ENCODE measurements around the gene KLHL30. TPM values are rescaled to one million over a fixed set of nuclear protein-coding genes. Genes with fewer than 3 reads are reported as not detected.

KLHL30 gene
- total RNA-seq, 4 donors from 2014 or later: 0.09 to 0.38 (median 0.18) TPM; not detected in 1

DNA sequence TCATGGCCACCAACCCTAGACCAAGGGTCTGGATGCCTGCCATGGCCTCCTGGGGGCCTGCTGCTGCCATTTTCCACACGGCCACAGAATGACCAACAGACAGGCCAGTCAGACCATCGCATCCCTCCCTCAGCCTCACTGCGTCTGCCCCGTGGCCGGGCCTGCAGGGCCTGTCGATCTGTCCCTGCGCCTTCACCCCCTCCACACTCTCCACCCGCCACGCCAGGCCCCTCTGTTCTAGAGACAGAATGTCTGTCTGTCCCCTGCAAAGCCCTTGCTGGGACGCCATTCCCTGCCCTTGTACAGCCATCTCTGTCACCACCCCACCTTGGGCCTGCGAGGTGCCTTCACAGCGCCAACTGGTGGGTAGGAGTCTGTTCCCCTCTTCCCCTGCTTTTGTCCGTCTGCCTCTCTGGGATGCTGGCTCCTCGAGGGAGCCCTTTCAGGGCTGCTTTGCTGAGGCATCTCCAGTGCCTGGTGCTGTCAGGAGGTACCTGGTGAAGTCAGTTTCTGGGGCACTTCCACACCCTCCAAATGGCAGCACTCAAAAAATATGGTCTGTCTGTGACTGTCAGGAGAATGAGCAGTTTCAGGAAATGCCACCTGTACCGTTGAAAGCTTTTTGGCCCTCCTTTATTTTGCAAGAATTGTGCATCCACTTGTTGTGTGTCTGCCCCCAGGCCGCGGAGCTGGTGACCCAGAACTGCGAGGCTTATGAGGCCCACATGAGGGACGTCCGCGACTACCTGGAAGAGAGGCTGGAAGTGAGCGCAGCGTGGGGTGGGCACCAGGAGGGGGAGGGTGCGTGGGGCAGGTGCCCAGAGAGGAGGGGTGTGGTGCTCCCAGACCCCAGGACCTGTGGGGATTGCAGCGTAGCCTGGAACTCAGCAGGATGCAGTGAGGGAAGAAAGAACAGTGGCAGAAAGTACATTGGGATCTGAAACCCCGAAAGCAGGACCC is 45.0 kb upstream of the KLHL30 start:
- Histone ChIP-seq H3K27me3 (no peaks in the 10 kb centered on the region), H3K4me1 (no peaks in the 10 kb centered on the region), H3K9me3 (no peaks in the 10 kb centered on the region), H3K36me3 (no peaks in the 10 kb centered on the region), H3K27ac (no peak overlapping the region), H3K4me3 (no peak overlapping the region)
- TF ChIP-seq POLR2A (IDR thresholded peaks at IDR 0.05): no peak
- TF ChIP-seq, protein P1, sequence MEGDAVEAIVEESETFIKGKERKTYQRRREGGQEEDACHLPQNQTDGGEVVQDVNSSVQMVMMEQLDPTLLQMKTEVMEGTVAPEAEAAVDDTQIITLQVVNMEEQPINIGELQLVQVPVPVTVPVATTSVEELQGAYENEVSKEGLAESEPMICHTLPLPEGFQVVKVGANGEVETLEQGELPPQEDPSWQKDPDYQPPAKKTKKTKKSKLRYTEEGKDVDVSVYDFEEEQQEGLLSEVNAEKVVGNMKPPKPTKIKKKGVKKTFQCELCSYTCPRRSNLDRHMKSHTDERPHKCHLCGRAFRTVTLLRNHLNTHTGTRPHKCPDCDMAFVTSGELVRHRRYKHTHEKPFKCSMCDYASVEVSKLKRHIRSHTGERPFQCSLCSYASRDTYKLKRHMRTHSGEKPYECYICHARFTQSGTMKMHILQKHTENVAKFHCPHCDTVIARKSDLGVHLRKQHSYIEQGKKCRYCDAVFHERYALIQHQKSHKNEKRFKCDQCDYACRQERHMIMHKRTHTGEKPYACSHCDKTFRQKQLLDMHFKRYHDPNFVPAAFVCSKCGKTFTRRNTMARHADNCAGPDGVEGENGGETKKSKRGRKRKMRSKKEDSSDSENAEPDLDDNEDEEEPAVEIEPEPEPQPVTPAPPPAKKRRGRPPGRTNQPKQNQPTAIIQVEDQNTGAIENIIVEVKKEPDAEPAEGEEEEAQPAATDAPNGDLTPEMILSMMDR (IDR thresholded peaks at IDR 0.05): no peak
- DNase-seq: no peak
- 86 to 88% methylated on average over 14 to 16 of the region's 26 CpGs for WGBS, 2 donors
- intact Hi-C loops (cut with DNase I): no loop called here

DNA sequence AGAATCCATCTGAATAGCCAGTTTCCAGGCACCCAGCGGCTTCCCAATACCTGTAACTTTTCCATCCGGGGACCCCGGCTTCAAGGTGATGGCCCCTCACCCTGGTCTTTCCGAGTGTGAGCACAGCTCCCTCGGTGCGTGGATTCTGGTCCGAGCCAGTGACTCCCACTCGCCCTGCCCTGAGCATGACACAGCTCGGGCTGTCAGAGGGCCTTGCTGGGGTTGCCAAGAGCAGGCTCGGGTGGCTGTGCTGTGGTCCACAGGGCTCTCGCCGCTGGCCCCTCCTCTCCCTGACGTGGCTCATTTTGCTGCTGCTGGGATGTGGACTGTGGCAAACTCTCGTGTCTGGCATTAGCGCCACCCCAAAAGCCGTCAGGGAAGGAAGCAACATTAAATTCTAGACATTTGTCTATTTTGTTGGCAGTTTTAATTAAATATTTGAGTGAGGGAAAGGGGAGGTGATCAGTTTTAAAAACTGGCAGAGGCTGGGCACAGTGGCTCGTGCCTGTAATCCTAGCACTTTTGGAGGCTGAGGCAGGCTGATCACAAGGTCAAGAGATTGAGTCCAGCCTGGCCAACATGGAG is 43.9 kb upstream of the KLHL30 start:
- 97% methylated on average over 7 to 9 of the region's 17 CpGs for WGBS, 2 donors
- no peaks in the 10 kb centered on the region for H3K27me3 ChIP-seq
- intact Hi-C loops (cut with DNase I): no loop called here
- no peak overlapping the region for H3K4me3 ChIP-seq
- no peaks in the 10 kb centered on the region for H3K36me3 ChIP-seq
- DNase-seq: no peak
- TF ChIP-seq, protein P1 (IDR thresholded peaks at IDR 0.05): no peak
- TF ChIP-seq POLR2A (IDR thresholded peaks at IDR 0.05): no peak
- H3K4me1 ChIP-seq: peaks cover 0 to 11% (median 0%) of the 10 kb centered on the region in 3 donors
- H3K9me3 ChIP-seq: no peaks in the 10 kb centered on the region
- no peak overlapping the region for H3K27ac ChIP-seq

DNA sequence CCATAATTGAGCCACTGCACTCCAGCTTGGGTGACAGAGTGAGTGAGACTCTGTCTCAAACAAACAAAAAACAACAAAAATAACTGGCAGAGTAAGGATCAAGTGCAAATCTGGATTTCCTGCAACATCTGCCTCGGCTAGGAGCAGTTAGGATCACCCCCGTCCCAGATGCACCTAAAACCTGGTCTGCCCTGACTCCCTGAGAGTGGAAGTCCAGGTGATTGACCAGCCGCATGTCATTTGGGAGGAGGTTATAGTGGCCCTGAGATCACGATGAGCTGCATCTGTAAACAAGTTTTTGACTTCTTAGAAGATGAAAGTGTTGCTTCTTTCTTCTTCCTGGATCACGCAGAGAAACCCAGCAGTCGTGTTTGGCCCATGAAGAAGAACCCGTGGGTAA is 43.3 kb upstream of the KLHL30 start:
- no peak for TF ChIP-seq POLR2A (IDR thresholded peaks at IDR 0.05)
- TF ChIP-seq, protein P1 (IDR thresholded peaks at IDR 0.05): no peak
- Histone ChIP-seq H3K27ac (no peak overlapping the region), H3K27me3 (no peaks in the 10 kb centered on the region), H3K9me3 (no peaks in the 10 kb centered on the region), H3K4me3 (no peak overlapping the region), H3K36me3 (no peaks in the 10 kb centered on the region), H3K4me1 (peaks cover 0 to 14% (median 0%) of the 10 kb centered on the region in 3 donors)
- 86 to 94% methylated on average over 4 to 7 of the region's 7 CpGs for WGBS, 2 donors
- no peak for DNase-seq
- intact Hi-C loops (cut with DNase I): no loop called here

DNA sequence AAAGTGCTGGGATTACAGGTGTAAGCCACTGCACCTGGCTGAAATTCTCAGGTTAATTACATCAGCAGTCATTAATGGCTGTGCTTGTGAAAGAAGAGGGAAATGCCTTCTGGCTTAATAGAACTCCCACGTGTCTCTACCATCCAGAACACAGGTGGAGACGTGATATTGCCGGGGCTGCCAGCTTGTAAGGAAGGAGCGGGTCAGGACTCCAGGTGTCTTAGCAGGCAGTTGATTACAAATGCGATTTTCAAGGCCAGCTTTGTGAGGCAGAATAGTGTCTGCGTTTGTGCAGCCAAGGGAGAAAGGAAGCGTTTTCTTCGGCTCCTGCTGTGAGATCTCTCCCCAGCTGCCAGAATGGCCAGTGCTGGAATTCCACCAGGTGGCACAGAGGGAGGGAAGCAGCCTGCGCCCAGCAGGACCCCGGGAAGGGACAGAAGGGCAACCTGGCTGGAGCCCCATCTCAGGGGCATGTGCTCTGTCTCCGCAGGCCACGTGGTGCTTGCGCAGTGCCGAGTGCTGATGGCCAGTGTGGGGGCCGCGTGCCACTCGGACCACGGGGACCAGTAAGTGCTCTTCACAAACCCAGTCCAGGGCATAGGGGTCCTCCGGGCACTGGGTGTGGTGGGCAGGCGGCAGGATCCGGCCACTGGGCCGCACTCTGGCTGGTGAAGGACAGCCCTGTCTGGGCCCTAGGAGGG is 42.0 kb upstream of the KLHL30 start:
- no peaks in the 10 kb centered on the region for H3K27me3 ChIP-seq
- 46 to 71% methylated on average over 8 to 16 of the region's 22 CpGs for WGBS, 2 donors

More for the DNA sequence above, 42.0 kb upstream of the KLHL30 start:
- no peaks in the 10 kb centered on the region for H3K9me3 ChIP-seq
- peaks cover 0 to 14% (median 0%) of the 10 kb centered on the region in 3 donors for H3K4me1 ChIP-seq
- no peak overlapping the region for H3K27ac ChIP-seq
- intact Hi-C loops (cut with DNase I): no loop called here
- DNase-seq: no peak
- TF ChIP-seq, protein P1 (IDR thresholded peaks at IDR 0.05): no peak
- no peak for TF ChIP-seq POLR2A (IDR thresholded peaks at IDR 0.05)
- H3K36me3 ChIP-seq: no peaks in the 10 kb centered on the region
- no peak overlapping the region for H3K4me3 ChIP-seq

Measured in esophagus squamous epithelium (tissue), 5 donors.